ENCODE data around the gene PASK.
A peak's percentile ranks its signal among the peaks of the same experiment; 100 is the strongest.

PASK gene

GRCh38 chr2:241149675-241149924 is 328 bp upstream of the PASK start:
- Histone ChIP-seq H3K36me3 (ENCODE audit: control insufficient read depth, insufficient read depth, low read length) (no peaks in the 10 kb centered on the region), H3K4me3 (ENCODE audit: insufficient read depth, low read depth, low read length) (peak overlapping the region; percentile 87), H3K9me3 (ENCODE audit: control insufficient read depth, low read length) (no peaks in the 10 kb centered on the region), H3K27me3 (ENCODE audit: control insufficient read depth, insufficient read depth, low read length, poor library complexity, severe bottlenecking) (peaks cover 12% of the 10 kb centered on the region), H3K27ac (ENCODE audit: insufficient read depth, low read depth, low read length, poor library complexity, severe bottlenecking) (no peak overlapping the region), H3K4me1 (ENCODE audit: control insufficient read depth, insufficient read depth, low read length) (peaks cover 6% of the 10 kb centered on the region)
- 0 to 1% methylated on average over 23 of the region's 23 CpGs for WGBS, 2 experiments

- Histone ChIP-seq H3K4me1 (ENCODE audit: control insufficient read depth, insufficient read depth, low read length) (peaks cover 6% of the 10 kb centered on the region), H3K36me3 (ENCODE audit: control insufficient read depth, insufficient read depth, low read length) (no peaks in the 10 kb centered on the region), H3K27ac (ENCODE audit: insufficient read depth, low read depth, low read length, poor library complexity, severe bottlenecking) (no peak overlapping the region), H3K4me3 (ENCODE audit: insufficient read depth, low read depth, low read length) (peak overlapping the region; percentile 87), H3K9me3 (ENCODE audit: control insufficient read depth, low read length) (no peaks in the 10 kb centered on the region), H3K27me3 (ENCODE audit: control insufficient read depth, insufficient read depth, low read length, poor library complexity, severe bottlenecking) (peaks cover 12% of the 10 kb centered on the region)
- WGBS, 2 experiments: 83% methylated on average over 4 of the region's 4 CpGs
These were observed 1.0 kb downstream of the PASK start for GRCh38 chr2:241148239-241148638.

GRCh38 chr2:241147336-241147735 is 1.9 kb downstream of the PASK start:
- H3K27ac ChIP-seq (ENCODE audit: insufficient read depth, low read depth, low read length, poor library complexity, severe bottlenecking): no peak overlapping the region
- no peaks in the 10 kb centered on the region for H3K36me3 ChIP-seq (ENCODE audit: control insufficient read depth, insufficient read depth, low read length)
- H3K4me3 ChIP-seq (ENCODE audit: insufficient read depth, low read depth, low read length): no peak overlapping the region
- peaks cover 6% of the 10 kb centered on the region for H3K4me1 ChIP-seq (ENCODE audit: control insufficient read depth, insufficient read depth, low read length)
- H3K9me3 ChIP-seq (ENCODE audit: control insufficient read depth, low read length): no peaks in the 10 kb centered on the region
- 94 to 97% methylated on average over 2 to 3 of the region's 3 CpGs for WGBS, 2 experiments
- H3K27me3 ChIP-seq (ENCODE audit: control insufficient read depth, insufficient read depth, low read length, poor library complexity, severe bottlenecking): peaks cover 12% of the 10 kb centered on the region

DNA sequence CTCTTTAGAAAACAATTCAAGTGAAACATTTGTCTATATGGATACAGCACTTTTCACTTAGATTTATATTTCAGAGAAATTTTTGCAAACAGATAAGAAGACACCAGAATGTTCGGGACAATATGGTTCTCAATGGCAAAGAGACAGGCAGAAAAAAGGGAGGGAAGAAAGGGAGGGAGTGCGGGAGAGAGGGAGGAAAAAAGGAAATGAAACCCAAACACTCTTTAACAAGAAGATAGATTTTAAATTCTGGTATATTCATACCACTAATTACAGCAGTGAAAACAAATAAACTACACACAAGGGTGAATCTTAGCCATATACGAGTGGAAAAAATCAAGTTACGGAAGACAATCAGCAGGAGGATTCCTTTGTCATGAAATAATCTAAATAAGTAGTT is 3.0 kb downstream of the PASK start:
- peaks cover 12% of the 10 kb centered on the region for H3K27me3 ChIP-seq (ENCODE audit: control insufficient read depth, insufficient read depth, low read length, poor library complexity, severe bottlenecking)
- peaks cover 5% of the 10 kb centered on the region for H3K4me1 ChIP-seq (ENCODE audit: control insufficient read depth, insufficient read depth, low read length)
- H3K27ac ChIP-seq (ENCODE audit: insufficient read depth, low read depth, low read length, poor library complexity, severe bottlenecking): no peak overlapping the region
- WGBS, 2 experiments: 79 to 100% methylated on average over 1 to 4 of the region's 4 CpGs
- no peaks in the 10 kb centered on the region for H3K36me3 ChIP-seq (ENCODE audit: control insufficient read depth, insufficient read depth, low read length)
- no peaks in the 10 kb centered on the region for H3K9me3 ChIP-seq (ENCODE audit: control insufficient read depth, low read length)
- no peak overlapping the region for H3K4me3 ChIP-seq (ENCODE audit: insufficient read depth, low read depth, low read length)

DNA sequence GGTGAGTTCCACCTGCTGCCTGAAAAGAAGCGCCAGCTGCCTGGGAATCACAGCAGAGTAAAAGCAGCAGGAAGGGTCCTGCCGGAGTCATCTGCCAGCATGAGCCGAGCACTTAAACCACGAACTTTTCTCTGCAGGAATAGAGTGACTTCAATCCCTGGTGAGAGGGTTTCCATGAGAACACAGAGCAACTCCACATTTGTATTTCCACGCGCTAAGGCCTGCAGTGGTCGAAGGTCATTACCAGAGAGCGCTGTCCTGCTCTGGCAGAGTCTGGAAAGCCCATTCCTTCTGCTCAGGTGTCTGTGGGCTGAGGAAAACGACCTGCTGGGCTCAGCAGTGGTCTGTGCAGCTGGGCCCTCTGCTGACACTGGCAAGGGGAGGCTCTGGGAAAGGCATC is 6.7 kb downstream of the PASK start:
- Histone ChIP-seq H3K27ac (ENCODE audit: insufficient read depth, low read depth, low read length, poor library complexity, severe bottlenecking) (no peak overlapping the region), H3K4me1 (ENCODE audit: control insufficient read depth, insufficient read depth, low read length) (no peaks in the 10 kb centered on the region), H3K4me3 (ENCODE audit: insufficient read depth, low read depth, low read length) (no peak overlapping the region), H3K27me3 (ENCODE audit: control insufficient read depth, insufficient read depth, low read length, poor library complexity, severe bottlenecking) (no peaks in the 10 kb centered on the region), H3K36me3 (ENCODE audit: control insufficient read depth, insufficient read depth, low read length) (no peaks in the 10 kb centered on the region), H3K9me3 (ENCODE audit: control insufficient read depth, low read length) (no peaks in the 10 kb centered on the region)
- 93 to 94% methylated on average over 9 of the region's 9 CpGs for WGBS, 2 experiments

GRCh38 chr2:241142063-241142462 is 7.2 kb downstream of the PASK start:
- Histone ChIP-seq H3K27me3 (ENCODE audit: control insufficient read depth, insufficient read depth, low read length, poor library complexity, severe bottlenecking) (no peaks in the 10 kb centered on the region), H3K4me1 (ENCODE audit: control insufficient read depth, insufficient read depth, low read length) (no peaks in the 10 kb centered on the region), H3K9me3 (ENCODE audit: control insufficient read depth, low read length) (no peaks in the 10 kb centered on the region), H3K27ac (ENCODE audit: insufficient read depth, low read depth, low read length, poor library complexity, severe bottlenecking) (no peak overlapping the region), H3K4me3 (ENCODE audit: insufficient read depth, low read depth, low read length) (no peak overlapping the region), H3K36me3 (ENCODE audit: control insufficient read depth, insufficient read depth, low read length) (no peaks in the 10 kb centered on the region)
- 93 to 96% methylated on average over 6 of the region's 6 CpGs for WGBS, 2 experiments

DNA sequence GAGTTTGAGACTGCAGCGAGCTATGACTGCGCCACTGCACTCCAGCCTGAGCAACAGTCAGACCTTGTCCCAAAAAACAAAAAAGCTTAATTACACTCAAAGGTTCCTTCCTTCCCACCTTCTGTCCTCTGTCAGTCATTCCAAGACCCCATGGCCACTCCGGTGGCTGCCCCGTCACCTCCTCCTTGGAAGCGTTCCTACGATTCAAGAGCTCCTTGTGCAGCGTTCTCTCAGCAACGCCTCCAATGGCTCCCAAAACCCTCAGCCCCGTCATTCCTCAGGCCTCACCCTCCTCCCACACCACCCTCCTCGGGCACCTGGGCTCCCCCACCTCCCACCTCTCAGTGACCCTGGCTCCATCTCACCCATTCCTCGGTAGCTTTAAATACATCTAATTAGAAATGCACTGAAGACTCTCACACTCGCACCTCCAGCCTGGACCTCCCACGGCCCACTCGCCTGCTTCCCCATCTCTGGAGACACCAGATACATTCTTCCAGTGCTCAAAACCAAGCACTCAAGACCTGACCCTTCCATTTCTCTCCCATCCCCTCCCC is 8.0 kb downstream of the PASK start:
- 91 to 93% methylated on average over 14 of the region's 14 CpGs for WGBS, 2 experiments
- Histone ChIP-seq H3K4me1 (ENCODE audit: control insufficient read depth, insufficient read depth, low read length) (no peaks in the 10 kb centered on the region), H3K36me3 (ENCODE audit: control insufficient read depth, insufficient read depth, low read length) (no peaks in the 10 kb centered on the region), H3K27me3 (ENCODE audit: control insufficient read depth, insufficient read depth, low read length, poor library complexity, severe bottlenecking) (no peaks in the 10 kb centered on the region), H3K4me3 (ENCODE audit: insufficient read depth, low read depth, low read length) (no peak overlapping the region), H3K27ac (ENCODE audit: insufficient read depth, low read depth, low read length, poor library complexity, severe bottlenecking) (no peak overlapping the region), H3K9me3 (ENCODE audit: control insufficient read depth, low read length) (no peaks in the 10 kb centered on the region)

DNA sequence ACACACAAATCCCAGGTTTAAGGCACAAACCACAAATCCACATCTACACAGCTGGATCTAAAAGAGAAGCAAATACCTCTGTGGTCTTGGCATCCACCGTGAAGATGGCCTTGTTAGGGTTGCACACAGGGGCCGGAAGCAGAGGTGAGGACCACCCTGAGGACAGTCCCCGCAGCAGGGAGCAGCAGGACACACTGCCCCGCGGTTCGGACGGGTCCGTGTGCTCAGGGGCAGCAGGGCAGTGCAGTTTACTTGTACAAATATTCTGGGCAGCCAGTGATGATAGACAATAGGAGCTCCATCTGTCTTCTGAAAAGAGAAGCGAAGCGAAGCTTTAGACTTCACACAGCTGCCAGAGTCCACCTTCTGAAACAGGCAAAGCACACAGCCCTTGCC is 8.8 kb downstream of the PASK start:
- Histone ChIP-seq H3K27ac (ENCODE audit: insufficient read depth, low read depth, low read length, poor library complexity, severe bottlenecking) (no peak overlapping the region), H3K36me3 (ENCODE audit: control insufficient read depth, insufficient read depth, low read length) (no peaks in the 10 kb centered on the region), H3K9me3 (ENCODE audit: control insufficient read depth, low read length) (no peaks in the 10 kb centered on the region), H3K27me3 (ENCODE audit: control insufficient read depth, insufficient read depth, low read length, poor library complexity, severe bottlenecking) (no peaks in the 10 kb centered on the region), H3K4me3 (ENCODE audit: insufficient read depth, low read depth, low read length) (no peak overlapping the region), H3K4me1 (ENCODE audit: control insufficient read depth, insufficient read depth, low read length) (no peaks in the 10 kb centered on the region)
- WGBS, 2 experiments: 94 to 95% methylated on average over 10 of the region's 10 CpGs

GRCh38 chr2:241139531-241140444 is 9.5 kb downstream of the PASK start:
- 95% methylated on average over 24 of the region's 24 CpGs for WGBS, 2 experiments
- H3K9me3 ChIP-seq (ENCODE audit: control insufficient read depth, low read length): no peaks in the 10 kb centered on the region
- no peaks in the 10 kb centered on the region for H3K27me3 ChIP-seq (ENCODE audit: control insufficient read depth, insufficient read depth, low read length, poor library complexity, severe bottlenecking)
- H3K4me3 ChIP-seq (ENCODE audit: insufficient read depth, low read depth, low read length): no peak overlapping the region
- H3K4me1 ChIP-seq (ENCODE audit: control insufficient read depth, insufficient read depth, low read length): no peaks in the 10 kb centered on the region
- no peak overlapping the region for H3K27ac ChIP-seq (ENCODE audit: insufficient read depth, low read depth, low read length, poor library complexity, severe bottlenecking)
- H3K36me3 ChIP-seq (ENCODE audit: control insufficient read depth, insufficient read depth, low read length): no peaks in the 10 kb centered on the region

DNA sequence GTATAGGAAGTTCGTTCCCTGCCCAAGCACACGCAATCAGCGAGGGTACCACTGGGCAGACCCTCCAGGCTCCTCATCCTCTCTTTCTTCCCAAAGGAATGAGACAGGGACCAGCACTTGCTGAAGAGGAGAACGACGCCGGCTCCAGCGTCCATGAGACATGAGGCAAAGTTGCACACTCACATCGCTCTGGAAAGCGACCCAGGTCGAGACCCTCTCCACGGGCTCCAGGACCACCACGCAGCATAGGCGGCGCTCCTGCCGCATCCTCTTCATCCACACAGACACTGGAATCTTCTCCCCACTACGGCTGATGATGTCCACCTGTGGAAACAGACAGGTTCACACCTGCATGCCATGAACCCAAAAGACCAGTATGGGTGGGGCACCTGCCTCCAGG is 10.8 kb downstream of the PASK start:
- Histone ChIP-seq H3K27ac (ENCODE audit: insufficient read depth, low read depth, low read length, poor library complexity, severe bottlenecking) (no peak overlapping the region), H3K4me3 (ENCODE audit: insufficient read depth, low read depth, low read length) (no peak overlapping the region), H3K9me3 (ENCODE audit: control insufficient read depth, low read length) (no peaks in the 10 kb centered on the region), H3K27me3 (ENCODE audit: control insufficient read depth, insufficient read depth, low read length, poor library complexity, severe bottlenecking) (no peaks in the 10 kb centered on the region), H3K36me3 (ENCODE audit: control insufficient read depth, insufficient read depth, low read length) (no peaks in the 10 kb centered on the region), H3K4me1 (ENCODE audit: control insufficient read depth, insufficient read depth, low read length) (no peaks in the 10 kb centered on the region)
- WGBS, 2 experiments: 95% methylated on average over 16 of the region's 16 CpGs
